ENCODE measurements around the gene TMEM192.
"Not testable (repeated sequence)": the region's sequence is repeated elsewhere in the genome, so short reads cannot be mapped to it uniquely, and the experiment has no call there.

TMEM192 gene

GRCh38 chr4:165092187-165092586 lies 20.5 kb downstream of the TMEM192 start:
- DNase-seq (ENCODE audit: low read depth) = not testable (repeated sequence)

GRCh38 chr4:165088366-165088765 lies 24.3 kb downstream of the TMEM192 start:
- DNase-seq (ENCODE audit: low read depth) = no peak

- DNase-seq (ENCODE audit: low read depth) = no peak
Measured at GRCh38 chr4:165085946-165086345, 26.7 kb downstream of the TMEM192 start.

- DNase-seq (ENCODE audit: low read depth) = not testable (repeated sequence)
Measured at GRCh38 chr4:165084787-165085186, 27.9 kb downstream of the TMEM192 start.

GRCh38 chr4:165079476-165079875 lies 33.2 kb downstream of the TMEM192 start:
- no peak for DNase-seq (ENCODE audit: low read depth)

DNA sequence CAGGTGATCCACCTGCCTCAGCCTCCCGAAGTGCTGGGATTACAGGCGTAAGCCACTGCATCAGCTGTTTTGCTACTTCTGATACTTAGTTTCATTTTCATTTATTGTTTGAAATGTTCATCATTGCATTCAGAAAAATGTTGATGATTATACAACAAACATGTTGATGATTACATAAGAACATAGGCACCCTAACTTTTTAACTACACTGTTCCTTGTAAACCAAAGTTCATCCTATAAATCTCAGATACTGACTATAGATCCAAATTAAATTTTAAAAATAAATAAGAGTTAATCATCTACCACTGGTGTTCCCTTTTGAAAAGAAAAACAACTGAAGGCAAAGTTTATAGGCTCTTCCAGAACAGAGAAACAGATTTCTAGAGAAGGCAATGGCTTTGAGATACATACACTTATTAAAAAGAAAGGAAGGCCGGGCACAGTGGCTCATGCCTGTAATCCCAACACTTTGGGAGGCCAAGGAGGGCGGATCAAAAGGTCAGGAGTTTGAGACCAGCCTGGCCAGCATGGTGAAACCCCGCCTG lies 35.6 kb downstream of the TMEM192 start:
- DNase-seq (ENCODE audit: low read depth) = no peak

GRCh38 chr4:165073346-165073745 lies 39.3 kb downstream of the TMEM192 start:
- DNase-seq (ENCODE audit: low read depth) = not testable (repeated sequence)

GRCh38 chr4:165070560-165070959 lies 42.1 kb downstream of the TMEM192 start:
- DNase-seq (ENCODE audit: low read depth) = no peak

GRCh38 chr4:165060938-165061337 lies 51.7 kb downstream of the TMEM192 start:
- DNase-seq (ENCODE audit: low read depth) = no peak

- no peak for DNase-seq (ENCODE audit: low read depth)
Measured at GRCh38 chr4:165059386-165059785, 53.3 kb downstream of the TMEM192 start.

GRCh38 chr4:165058666-165059065 lies 54.0 kb downstream of the TMEM192 start:
- DNase-seq (ENCODE audit: low read depth) = no peak

DNA sequence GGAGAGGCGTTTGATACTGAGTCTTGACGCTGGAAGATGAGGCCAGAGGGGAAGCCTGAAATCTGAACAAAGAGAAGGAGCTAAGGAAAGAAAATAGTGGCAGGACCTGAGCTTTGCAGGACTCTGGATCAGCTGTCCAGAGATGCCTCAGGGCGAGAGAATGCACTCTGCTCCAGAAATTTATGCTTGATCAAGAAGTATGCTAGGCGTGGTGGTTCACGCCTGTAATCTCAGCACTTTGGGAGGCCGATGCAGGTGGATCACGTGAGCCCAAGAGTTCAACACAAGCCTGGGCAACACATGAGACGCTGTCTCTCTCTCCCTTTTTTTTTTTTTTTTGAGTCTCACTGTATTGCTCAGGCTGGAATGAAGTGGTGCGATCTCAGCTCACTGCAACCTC lies 57.1 kb downstream of the TMEM192 start:
- DNase-seq (ENCODE audit: low read depth) = no peak

DNA sequence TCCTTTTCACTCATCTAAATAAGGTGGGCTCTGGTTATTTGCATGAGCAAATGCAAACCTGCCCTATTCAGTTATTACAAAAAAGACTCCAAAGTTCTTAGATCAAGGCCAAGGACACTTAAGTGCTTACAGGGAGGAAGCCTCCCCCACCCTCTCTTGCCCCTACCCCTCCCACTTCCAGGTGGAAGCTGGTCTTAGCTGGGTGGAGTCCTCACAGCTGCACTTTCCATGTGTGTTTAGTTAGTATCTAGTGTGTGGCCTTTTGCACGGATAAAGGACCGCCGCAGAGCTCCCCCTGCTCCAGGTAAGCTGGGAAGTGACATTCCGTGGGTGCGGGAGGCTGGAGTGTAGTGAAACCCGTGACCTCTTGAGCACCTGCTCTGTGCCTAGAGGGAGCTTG lies 59.0 kb downstream of the TMEM192 start, which contains the start of gene TRIM75:
Gene TRIM75 (plus strand): TSS at position 222 of the 400 bp plus-strand sequence. CDS start 5,282 bp downstream, outside the sequence.
- DNase-seq (ENCODE audit: low read depth) = no peak

DNA sequence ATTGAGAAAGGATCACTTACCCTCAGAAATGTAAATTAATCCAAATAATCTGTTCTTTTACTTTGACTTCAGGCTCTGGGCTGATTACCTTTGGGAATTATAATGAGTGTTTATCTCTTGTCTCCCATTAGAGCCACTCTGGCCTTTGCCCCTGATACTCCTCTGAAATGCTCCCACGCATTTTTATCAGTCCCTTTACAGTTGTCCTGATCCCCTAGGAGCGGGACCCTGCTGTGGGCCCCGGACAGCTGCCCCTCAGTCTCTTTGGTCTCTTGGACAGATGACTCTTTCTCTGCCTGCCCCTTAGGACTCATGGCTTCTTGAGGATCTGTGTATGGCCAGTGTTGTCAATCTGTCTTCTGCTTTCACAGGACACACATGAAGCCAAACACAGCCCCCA lies 60.0 kb downstream of the TMEM192 start:
- DNase-seq (ENCODE audit: low read depth) = no peak

DNA sequence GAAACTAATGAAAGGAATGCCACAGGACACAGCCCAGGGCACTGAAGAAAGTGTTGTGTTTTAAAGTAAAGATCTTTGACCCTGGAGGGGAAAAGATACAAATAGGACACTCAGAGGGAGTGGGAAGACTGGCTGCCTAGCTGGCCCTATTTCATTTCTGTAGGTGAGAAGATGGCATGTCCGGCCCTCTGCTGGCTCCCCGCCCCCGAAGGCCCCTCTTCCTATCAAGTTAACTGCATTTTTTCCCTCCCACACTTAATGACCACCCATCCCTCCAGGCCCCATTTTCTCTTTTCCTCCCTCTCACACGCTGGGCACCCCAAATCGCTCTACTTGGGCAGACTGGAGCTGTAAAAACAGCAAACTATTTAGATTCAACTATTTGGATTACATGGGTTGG lies 64.5 kb downstream of the TMEM192 start:
- no peak for DNase-seq (ENCODE audit: low read depth)

DNA sequence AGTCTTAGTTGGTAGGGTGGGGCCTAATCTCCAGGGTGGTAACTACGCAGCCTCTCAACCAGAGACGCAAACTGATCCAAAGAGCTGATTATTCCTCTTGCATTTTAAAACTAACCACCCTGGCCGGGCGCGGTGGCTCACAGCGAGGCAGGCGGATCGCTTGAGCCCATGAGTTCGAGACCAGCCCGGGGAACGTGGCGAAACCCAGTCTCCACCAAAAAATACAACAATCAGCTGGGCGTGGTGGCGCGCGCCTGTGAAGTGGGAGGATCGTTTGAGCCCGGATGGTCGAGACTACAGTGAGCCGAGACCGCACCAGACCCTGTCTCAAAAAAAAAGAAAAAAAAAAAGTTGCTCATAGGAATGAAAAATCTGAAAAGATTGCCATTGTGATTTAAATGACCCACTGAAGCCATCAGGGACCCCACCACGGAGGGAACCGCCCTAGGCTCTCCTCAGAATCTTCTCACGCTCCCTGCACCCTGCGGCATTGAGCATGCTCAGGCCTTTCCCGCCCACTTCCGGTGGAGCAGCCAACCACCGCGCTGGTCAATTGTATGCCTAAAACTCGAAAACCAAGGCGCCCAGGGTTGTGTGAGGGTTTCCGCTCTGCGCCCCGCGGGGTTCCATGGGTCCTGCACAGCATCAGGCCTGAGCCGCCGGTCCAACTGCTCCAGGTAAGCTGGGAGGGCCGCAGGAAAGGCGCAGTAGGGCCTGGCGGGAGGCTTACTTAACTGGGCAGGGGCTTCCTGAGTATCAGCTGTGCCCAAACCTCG lies 81.0 kb downstream of the TMEM192 start, which contains the start of gene TRIM60:
Gene TRIM60 (plus strand): TSS at position 564 of the 776 bp plus-strand sequence. CDS start 8,074 bp downstream, outside the sequence.
- DNase-seq (ENCODE audit: low read depth) = no peak

GRCh38 chr4:165027762-165028402 lies 84.8 kb downstream of the TMEM192 start:
- DNase-seq (ENCODE audit: low read depth) = no peak

- DNase-seq (ENCODE audit: low read depth) = not testable (repeated sequence)
Measured at GRCh38 chr4:165025782-165026181, 86.9 kb downstream of the TMEM192 start.

Data from stimulated activated CD4-positive, alpha-beta T cell treated with anti-CD3 and anti-CD28 coated beads, Interleukin-2, amount 100 ng/mL, for 4 hours (primary cell).